DOHH2 (cell line): ENCODE data around the gene NEU4.

Experiments
- EZH2phosphoT487 ChIP-seq: fragments of 200-600 bp; sonication (generic); IDR thresholded peaks from 2 replicates; pipeline ENCODE4 v1.6.1; 2017; ENCODE audit warnings: borderline replicate concordance, mild to moderate bottlenecking, antibody characterized with exemption, low read length, moderate library complexity, mixed read lengths
- TF ChIP-seq, protein P1 (sequence below): fragments of 200-600 bp; sonication (generic); IDR thresholded peaks from one replicate; pipeline ENCODE4 v1.5.1; 2014; ENCODE audit warnings: antibody characterized with exemption, mild to moderate bottlenecking, low read depth, low read length; ENCODE audit not compliant: poor library complexity, severe bottlenecking

DNA sequence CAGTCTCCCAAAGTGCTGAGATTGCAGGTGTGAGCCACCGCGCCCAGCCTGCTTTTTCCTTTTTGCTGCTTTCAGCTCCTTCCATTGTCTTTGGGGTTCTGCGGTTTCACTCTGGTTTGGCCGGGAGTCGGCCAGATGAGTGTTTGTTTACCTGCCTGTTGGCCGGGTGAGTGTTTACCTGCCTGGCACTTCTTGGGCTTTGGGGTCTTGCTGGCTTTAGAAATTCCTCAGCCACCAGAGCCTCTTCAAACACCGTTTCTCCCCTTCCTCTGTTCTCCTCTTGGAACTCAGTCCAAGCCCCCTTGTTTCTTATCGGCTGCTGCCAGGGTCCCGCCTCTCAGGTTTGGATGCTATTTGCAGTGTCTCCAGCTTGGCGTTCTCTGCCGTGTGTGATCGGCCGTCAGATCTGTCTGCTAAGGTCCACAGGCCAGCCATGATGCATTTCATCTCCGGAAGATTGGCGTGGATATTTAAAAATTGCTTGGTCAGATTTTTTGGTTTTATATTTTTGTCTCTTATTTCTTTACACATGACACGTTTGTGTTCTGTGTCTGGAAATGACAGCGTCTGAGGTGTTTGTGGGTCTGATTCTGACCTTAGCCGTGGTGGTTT, 46.6 kb upstream of the NEU4 start:
- TF ChIP-seq, protein P1, sequence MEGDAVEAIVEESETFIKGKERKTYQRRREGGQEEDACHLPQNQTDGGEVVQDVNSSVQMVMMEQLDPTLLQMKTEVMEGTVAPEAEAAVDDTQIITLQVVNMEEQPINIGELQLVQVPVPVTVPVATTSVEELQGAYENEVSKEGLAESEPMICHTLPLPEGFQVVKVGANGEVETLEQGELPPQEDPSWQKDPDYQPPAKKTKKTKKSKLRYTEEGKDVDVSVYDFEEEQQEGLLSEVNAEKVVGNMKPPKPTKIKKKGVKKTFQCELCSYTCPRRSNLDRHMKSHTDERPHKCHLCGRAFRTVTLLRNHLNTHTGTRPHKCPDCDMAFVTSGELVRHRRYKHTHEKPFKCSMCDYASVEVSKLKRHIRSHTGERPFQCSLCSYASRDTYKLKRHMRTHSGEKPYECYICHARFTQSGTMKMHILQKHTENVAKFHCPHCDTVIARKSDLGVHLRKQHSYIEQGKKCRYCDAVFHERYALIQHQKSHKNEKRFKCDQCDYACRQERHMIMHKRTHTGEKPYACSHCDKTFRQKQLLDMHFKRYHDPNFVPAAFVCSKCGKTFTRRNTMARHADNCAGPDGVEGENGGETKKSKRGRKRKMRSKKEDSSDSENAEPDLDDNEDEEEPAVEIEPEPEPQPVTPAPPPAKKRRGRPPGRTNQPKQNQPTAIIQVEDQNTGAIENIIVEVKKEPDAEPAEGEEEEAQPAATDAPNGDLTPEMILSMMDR = no peak
- TF ChIP-seq EZH2phosphoT487 = no peak
